GM18873 (cell line): ENCODE measurements around the gene ANKRD31.

ENCODE experiments used
- ATAC-seq: cut with Tn5 transposase; IDR thresholded peaks from one replicate; pipeline ENCODE4 v1.9.1; 2021; ENCODE audit warnings: mild to moderate bottlenecking, moderate library complexity, moderate number of reproducible peaks; ENCODE audit not compliant: unreplicated experiment, low FRiP score

The ANKRD31 gene

GRCh38 chr5:75044406-75044805 is 192.3 kb downstream of the ANKRD31 start:
- ATAC-seq: no peak

DNA sequence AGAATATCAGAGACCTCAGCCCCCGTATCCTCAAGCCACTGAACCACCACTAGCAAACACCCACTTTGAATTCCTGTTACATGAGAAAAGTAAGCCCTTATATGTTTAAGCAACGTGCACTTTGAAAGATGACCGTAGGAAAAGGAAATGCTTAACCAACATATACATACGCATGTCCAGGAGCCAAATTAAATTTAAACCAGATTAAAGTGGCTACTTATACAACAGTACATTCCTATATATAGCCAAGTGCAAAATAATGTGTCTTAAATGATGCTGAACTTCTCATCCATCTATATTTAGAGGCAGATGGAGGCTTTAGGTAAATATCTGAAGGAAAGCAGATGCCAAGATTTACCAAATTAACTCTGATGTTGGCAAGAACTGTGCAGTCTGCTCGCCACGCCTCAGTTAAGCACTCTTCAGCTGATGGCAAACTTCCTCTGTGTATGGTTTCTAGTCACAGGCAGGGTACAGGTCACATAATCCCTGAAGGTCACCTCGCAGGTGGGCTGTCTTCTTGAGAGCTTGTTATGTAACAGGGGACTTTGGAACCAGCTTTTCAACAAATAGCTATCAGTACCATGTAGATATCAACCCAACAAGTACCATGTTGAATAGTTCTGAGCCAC is 192.9 kb downstream of the ANKRD31 start:
- ATAC-seq: no peak

- no peak for ATAC-seq
These were observed 194.2 kb downstream of the ANKRD31 start for GRCh38 chr5:75042522-75042921.

DNA sequence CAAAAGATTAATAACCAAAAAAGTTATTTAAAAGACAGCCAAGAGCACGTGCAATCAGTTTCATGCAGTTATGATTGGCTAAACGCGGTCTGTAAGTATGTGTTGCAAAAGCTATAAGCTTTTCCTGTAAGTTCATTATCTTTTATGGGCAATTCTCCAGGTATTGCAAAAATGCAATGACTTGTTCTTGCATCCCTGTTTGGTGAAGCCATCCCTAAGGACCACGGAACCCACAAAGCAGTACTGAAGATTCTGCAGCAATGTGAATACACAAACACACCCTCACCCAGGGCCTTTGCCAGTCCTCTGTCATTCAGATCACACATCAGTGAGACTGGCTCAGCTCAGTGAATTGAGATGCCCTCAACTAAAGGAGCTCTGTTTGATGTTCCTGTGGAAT is 195.7 kb downstream of the ANKRD31 start:
- no peak for ATAC-seq

GRCh38 chr5:75037106-75037505 is 199.6 kb downstream of the ANKRD31 start:
- ATAC-seq: no peak

- ATAC-seq: no peak
These were observed 202.4 kb downstream of the ANKRD31 start for GRCh38 chr5:75034137-75034739.

DNA sequence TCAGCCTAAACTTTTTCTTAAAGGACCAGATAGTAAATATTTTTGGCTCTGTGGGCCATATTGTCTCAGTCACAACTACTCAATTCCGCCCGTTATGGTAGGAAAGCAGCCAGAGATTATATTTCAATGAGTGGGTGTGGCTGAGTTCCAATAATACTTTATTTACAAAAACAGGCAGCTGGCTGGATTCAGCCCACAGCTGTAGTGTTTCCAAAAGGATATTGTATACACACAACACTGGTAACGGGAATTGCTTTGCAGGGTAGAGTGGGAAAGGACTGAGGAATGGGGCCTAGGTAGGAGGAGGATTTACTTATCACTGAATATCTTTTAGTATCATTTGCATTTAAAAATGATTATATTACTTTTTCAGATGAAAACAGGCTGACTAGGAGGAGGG is 205.3 kb downstream of the ANKRD31 start:
- ATAC-seq: no peak

- ATAC-seq: no peak
These were observed 208.6 kb downstream of the ANKRD31 start for GRCh38 chr5:75028090-75028489.

DNA sequence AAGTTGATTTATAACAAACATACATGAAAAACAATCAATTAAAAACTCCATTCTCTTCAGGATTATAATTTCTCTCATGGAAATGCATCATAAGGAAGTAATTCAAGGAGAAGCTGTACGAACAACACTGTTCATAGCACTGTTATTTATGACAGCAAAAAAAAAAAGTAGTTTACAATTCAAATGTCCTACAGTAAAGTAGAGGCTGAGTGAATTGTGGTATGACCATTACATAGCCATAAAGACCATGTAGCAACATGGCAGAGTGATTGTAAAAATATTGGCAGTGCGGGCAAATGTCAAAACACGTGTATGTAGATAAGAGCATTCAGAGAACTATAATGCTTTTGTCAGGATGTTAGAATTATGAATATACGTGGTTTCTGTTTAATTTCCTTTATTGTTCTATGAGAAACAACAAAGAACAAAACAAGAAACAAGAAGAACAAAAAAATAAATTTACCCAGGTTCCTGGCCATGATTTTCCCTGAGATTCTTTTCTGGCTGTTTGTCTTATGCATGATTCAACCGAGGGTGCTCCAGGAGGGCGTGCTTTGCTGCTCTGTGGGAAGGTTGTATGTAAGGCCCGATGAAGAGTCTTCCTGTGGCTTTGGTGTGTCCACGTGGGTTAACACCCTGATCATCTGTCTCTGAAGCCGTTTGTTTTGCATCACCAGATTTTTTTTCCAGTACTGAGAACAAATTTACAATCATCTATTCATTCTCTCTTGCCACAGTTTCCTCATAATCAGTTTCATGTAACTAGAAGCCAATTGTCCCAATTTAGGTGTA is 213.1 kb downstream of the ANKRD31 start:
- no peak for ATAC-seq

DNA sequence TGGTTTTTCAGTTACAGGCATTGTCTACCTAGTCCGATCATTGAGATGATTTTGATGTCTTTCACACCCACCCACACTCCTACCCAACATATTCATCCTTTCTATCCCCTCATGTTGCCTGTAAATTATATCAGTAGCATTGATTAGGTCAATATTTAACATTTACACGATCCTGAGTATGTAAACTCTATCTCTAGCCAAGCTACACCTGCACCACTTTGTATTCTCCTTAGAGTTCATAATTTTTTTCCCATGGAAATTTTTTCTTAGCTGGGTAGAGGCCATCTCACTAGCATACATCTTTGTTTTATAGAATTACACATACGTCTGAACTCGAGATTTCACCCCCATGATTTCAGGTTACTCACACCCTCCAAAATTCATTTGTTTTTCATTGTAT is 214.9 kb downstream of the ANKRD31 start:
- no peak for ATAC-seq

DNA sequence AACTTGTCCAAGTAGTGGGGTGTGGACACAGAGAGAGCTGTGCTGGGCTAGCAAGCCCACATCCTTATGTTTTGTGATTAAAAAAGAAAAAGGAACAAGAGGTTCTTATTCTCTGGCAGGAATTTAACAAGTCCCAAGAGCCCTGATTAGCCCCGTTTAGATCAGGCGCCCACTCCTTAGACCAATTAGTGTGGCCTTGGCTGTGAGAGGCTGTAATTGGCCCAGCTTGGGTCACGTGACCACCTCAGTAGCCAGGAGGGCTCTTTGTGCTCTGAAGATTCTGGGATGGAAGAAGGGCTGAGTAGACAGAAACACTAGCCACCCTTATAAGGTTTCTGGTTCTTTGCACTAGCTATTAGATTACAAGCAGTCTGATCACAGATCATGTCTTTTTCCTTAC is 215.5 kb downstream of the ANKRD31 start:
- ATAC-seq: no peak

- no peak for ATAC-seq
These were observed 216.5 kb downstream of the ANKRD31 start for GRCh38 chr5:75020016-75020656.

GRCh38 chr5:75018805-75019587 is 217.7 kb downstream of the ANKRD31 start:
- no peak for ATAC-seq
